BLaER1 treated with 17β-estradiol and CSF1 and Interleukin-3, amounts not matched to agents 10 nM and 100 nM (cell line): ENCODE data around the gene PTDSS2.

Experiments
- H3K27ac ChIP-seq, 11 experiments: shearing (Covaris generic); formaldehyde crosslinking; 2 replicates each; pipeline ENCODE4 v1.8.1; 2022
- H3K27me3 ChIP-seq, 11 experiments: shearing (Covaris generic); formaldehyde crosslinking; 2 replicates each; pipeline ENCODE4 v1.8.1; 2022
- H3K36me3 ChIP-seq, 11 experiments: shearing (Covaris generic); formaldehyde crosslinking; 2 replicates each; pipeline ENCODE4 v1.8.1; 2022
- H3K4me1 ChIP-seq, 10 experiments: shearing (Covaris generic); formaldehyde crosslinking; 2 replicates each; pipeline ENCODE4 v1.8.1; 2022
- H3K4me2 ChIP-seq, 11 experiments: shearing (Covaris generic); formaldehyde crosslinking; 2 replicates each; pipeline ENCODE4 v1.8.1; 2022
- H3K4me3 ChIP-seq, 10 experiments: shearing (Covaris generic); formaldehyde crosslinking; 2 replicates each; pipeline ENCODE4 v1.8.1; 2022
- H3K9ac ChIP-seq, 11 experiments: shearing (Covaris generic); formaldehyde crosslinking; 2 replicates each; pipeline ENCODE4 v1.8.1; 2022
- H3K9me3 ChIP-seq, 11 experiments: shearing (Covaris generic); formaldehyde crosslinking; replicated peaks in 1 of 11; 2 replicates each; pipeline ENCODE4 v1.8.1; 2022
- H4K20me1 ChIP-seq, 11 experiments: shearing (Covaris generic); formaldehyde crosslinking; 2 replicates each; pipeline ENCODE4 v1.8.1; 2022
- Cebpa-rat ChIP-seq, 11 experiments: shearing (Covaris generic); IDR thresholded peaks; 2 replicates each; pipeline ENCODE4 v1.8.1; 2022

Gene PTDSS2

DNA sequence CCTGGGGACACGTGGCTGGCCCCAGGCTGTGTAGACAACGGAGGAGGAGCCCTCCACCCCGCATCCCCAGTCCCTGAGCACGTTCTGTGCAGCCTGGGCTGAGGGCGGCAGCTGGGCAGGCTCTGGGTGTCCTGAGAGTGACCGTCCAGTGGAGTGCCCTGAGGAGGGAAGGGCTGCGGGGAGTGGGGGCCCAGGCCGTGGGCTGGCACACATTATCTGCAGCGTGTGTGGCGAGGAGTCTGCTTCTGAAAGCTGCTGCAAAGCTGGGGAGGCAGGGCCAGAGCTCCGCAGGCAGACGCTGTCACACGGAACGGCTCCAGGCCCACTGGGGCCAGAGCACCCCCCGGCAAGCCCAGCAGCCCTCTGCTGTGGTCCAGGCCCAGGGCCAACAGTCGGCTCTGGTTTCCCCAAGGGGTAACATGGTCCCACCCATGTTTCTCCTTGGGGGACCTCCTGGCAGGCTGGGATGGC, 7.4 kb upstream of the PTDSS2 start:
- Histone ChIP-seq H3K4me3 (no peak overlapping the region), H4K20me1 (no peaks in the 10 kb centered on the region), H3K27ac (peak overlapping the region in 3 of 11 experiments; percentile 43 to 51 (median 47); a peak in 3 of 22 replicates), H3K27me3 (peaks cover 0 to 7% (median 0%) of the 10 kb centered on the region in 11 experiments; a peak in 4 of 22 replicates), H3K36me3 (no peaks in the 10 kb centered on the region), H3K9me3 (no peaks in the 10 kb centered on the region), H3K4me2 (peak overlapping the region in 9 of 11 experiments; percentile 13 to 96 (median 73); a peak in 17 of 22 replicates), H3K4me1 (peaks cover 23 to 48% (median 40%) of the 10 kb centered on the region in 10 experiments), H3K9ac (peak overlapping the region in 5 of 11 experiments; percentile 36 to 65 (median 49); a peak in 6 of 22 replicates)
- no peak for TF ChIP-seq Cebpa-rat (IDR thresholded peaks at IDR 0.05)

DNA sequence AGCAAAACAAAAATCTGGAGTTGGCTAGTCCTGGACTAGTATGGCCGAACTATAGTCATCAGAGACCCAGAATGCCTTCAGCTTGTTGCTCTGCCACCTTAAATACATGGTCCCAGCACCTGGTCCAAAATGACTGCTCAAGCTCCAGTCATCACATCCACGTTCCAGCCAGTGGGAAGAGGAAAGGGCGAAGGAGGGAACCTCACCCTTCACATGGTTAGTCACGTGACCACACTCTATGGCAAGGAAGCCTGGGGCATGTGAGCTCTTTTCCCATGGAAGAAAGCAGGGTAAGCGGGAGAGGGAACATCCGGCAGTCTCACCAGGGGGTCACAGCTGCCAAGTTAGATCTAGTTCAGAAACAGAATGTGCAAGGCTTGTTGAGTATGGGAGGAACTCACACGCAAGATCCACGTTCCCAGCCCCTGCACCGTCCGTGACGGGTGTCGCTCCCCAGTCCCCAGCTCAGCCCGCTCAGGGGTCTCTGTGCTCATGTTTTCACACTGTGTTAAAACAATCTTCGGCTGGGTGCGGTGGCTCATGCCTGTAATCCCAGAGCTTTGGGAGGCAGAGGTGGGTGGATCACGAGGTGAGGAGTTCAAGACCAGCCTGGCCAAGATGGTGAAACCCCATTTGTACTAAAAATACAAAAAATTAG, 6.4 kb upstream of the PTDSS2 start:
- Histone ChIP-seq H3K9me3 (no peaks in the 10 kb centered on the region), H3K27ac (no peak overlapping the region), H3K4me2 (peak overlapping the region in 7 of 11 experiments; percentile 4 to 93 (median 41); a peak in 7 of 22 replicates), H4K20me1 (no peaks in the 10 kb centered on the region), H3K4me3 (no peak overlapping the region), H3K27me3 (peaks cover 0 to 7% (median 0%) of the 10 kb centered on the region in 11 experiments; a peak in 4 of 22 replicates), H3K4me1 (peaks cover 24 to 46% (median 40%) of the 10 kb centered on the region in 10 experiments), H3K36me3 (no peaks in the 10 kb centered on the region), H3K9ac (no peak overlapping the region)
- no peak for TF ChIP-seq Cebpa-rat (IDR thresholded peaks at IDR 0.05)

DNA sequence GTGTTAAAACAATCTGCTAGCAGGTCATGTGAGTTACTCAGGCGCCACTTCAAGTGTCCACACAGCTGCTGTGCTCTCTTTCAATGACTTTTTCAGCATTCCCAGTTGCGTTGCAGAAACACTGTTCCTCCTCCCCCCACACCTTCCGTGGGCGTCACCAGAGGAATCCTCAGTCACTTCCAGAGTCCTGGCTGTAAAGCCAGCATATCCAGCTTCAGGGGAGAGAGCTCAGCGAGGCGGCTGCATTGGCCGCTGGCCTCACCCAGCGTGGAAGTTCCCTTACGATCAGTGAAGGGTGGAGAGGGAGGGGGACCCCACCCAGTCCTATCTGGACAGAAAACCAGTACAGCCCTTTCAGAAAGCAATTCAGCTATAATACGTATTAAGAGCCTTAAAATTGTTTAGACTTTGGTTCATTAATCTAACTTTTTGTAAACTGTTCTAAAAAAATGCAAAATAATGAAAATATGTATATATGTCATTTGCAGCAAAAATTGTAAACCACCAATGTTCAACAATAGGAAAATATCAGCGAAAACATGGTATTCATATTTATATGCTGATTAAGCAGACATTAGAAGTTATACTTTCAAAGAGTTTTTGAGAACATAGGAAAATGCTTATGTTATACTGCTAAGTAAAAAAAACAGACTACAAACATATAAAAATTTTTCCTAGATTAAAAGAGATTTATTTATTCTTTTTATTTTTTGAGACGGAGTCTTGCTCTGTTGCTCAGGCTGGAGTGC, 5.5 kb upstream of the PTDSS2 start:
- no peak for TF ChIP-seq Cebpa-rat (IDR thresholded peaks at IDR 0.05)
- Histone ChIP-seq H3K27me3 (peaks cover 0 to 7% (median 0%) of the 10 kb centered on the region in 11 experiments; a peak in 4 of 22 replicates), H3K36me3 (no peaks in the 10 kb centered on the region), H4K20me1 (no peaks in the 10 kb centered on the region), H3K4me2 (peak overlapping the region in 6 of 11 experiments; percentile 4 to 55 (median 30); a peak in 5 of 22 replicates), H3K4me3 (no peak overlapping the region), H3K9me3 (no peaks in the 10 kb centered on the region), H3K4me1 (peaks cover 33 to 55% (median 47%) of the 10 kb centered on the region in 10 experiments), H3K27ac (no peak overlapping the region), H3K9ac (no peak overlapping the region; a peak in 1 of 22 replicates)

DNA sequence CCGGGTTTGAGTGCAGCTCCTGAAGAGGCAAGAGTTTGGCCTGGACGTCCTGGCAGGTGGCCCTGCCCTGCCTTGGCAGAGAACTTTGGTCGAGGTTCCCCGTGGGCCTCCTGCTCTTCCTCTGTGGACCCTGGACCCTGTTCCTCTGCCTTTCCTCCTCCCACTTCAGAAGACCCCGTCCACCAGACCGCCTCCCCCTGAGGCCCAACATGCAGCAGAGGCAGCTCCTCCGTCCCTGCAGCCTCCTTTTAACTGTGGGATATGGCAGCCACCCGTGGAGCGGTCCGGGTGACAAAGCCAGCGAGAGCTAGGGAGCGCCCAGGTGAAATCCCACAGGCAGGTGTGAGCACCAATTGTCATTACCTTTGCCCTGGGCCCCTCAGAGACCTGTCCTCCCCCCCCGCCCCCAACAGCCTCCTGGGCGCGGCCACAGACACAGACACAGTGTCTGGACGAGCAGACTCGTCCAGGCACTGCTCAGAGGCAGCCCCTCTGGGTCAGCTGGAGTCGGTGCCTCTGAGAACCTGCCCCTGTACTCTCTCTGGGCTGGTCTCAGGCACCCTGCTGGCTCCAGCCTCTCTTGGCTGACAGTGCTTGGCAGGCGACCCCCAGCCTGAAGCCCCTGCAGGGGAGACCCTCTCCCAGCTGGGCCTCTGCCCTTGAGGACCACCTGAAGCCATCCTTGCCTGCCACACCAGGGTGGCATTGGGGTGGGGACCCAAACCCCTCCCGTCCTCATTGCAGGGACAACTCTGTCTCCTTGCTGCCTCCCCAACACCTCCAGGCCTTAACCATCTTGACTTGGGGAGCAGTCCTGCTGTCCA, 4.1 kb upstream of the PTDSS2 start:
- H3K9ac ChIP-seq = 0 out of 22 replicates have a peak overlapping the region, but pooled peaks of 1 of the 11 experiments have one; percentile 18
- H3K4me3 ChIP-seq = no peak overlapping the region
- no peak for TF ChIP-seq Cebpa-rat (IDR thresholded peaks at IDR 0.05)
- no peak overlapping the region for H3K27ac ChIP-seq
- peaks cover 34 to 52% (median 45%) of the 10 kb centered on the region in 10 experiments for H3K4me1 ChIP-seq
- no peak overlapping the region for H3K4me2 ChIP-seq
- peaks cover 0 to 7% (median under 1%) of the 10 kb centered on the region in 11 experiments; a peak in 15 of 22 replicates for H4K20me1 ChIP-seq
- H3K36me3 ChIP-seq = no peaks in the 10 kb centered on the region
- H3K27me3 ChIP-seq = peaks cover 0 to 7% (median 0%) of the 10 kb centered on the region in 11 experiments; a peak in 4 of 22 replicates
- H3K9me3 ChIP-seq = no peaks in the 10 kb centered on the region

- Histone ChIP-seq H3K9me3 (no peaks in the 10 kb centered on the region), H3K4me2 (no peak overlapping the region), H3K4me1 (peaks cover 34 to 52% (median 45%) of the 10 kb centered on the region in 10 experiments), H3K27ac (no peak overlapping the region), H3K36me3 (peaks cover 0 to 6% (median under 1%) of the 10 kb centered on the region in 11 experiments; a peak in 4 of 22 replicates), H3K4me3 (no peak overlapping the region), H3K27me3 (peaks cover 0 to 7% (median 0%) of the 10 kb centered on the region in 11 experiments; a peak in 4 of 22 replicates), H4K20me1 (peaks cover 7 to 16% (median 10%) of the 10 kb centered on the region in 11 experiments; a peak in 20 of 22 replicates), H3K9ac (0 out of 22 replicates have a peak overlapping the region, but pooled peaks of 1 of the 11 experiments have one; percentile 18)
- TF ChIP-seq Cebpa-rat (IDR thresholded peaks at IDR 0.05) = no peak
Measured at GRCh38 chr11:446891-447290, 3.2 kb upstream of the PTDSS2 start.

DNA sequence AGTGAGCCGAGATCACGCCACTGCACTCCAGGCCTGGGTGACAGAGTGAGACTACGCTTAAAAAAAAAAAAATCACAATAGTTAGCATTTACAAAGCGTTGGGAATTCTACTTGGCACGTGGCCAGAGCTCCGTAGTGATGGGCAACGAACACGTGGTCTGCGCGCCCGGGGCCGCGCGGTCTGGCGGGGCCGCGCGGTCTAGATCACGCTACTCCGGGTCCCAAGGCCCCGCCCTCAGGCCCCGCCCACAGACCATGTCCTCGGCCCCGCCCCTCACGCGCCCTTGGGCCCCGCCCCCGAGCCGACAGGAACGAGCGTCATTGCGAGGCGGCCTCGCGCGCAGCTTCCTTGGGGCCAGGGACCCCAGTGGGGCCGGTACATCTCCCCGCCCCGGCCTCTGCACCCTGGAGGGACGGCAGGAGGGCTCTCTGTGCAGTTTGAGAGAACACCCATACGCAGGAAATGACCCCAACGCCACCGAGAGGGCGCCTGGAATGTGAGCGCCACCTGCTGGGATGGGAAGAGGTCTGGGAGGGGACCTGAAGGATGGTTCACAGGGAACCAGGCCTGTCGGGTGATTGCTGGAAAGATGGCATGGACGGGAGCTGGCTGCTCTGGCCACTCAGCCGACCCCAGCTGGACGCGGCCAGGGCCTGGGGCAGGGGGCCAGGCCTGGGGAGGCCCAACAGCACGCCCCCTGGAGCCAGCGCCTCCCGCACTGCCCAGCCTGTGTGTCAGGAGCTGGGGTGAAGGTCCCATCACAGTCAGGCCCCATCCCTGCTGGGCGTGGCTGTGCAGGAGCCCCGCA, 2.0 kb upstream of the PTDSS2 start:
- Histone ChIP-seq H4K20me1 (peaks cover 12 to 28% (median 22%) of the 10 kb centered on the region in 11 experiments; a peak in 20 of 22 replicates), H3K9ac (peak overlapping the region; percentile 83 to 94 (median 88)), H3K4me2 (peak overlapping the region; percentile 86 to 99 (median 97)), H3K27ac (peak overlapping the region; percentile 55 to 87 (median 80)), H3K9me3 (no peaks in the 10 kb centered on the region), H3K36me3 (peaks cover 11 to 18% (median 13%) of the 10 kb centered on the region in 11 experiments), H3K27me3 (peaks cover 0 to under 1% (median 0%) of the 10 kb centered on the region in 11 experiments; a peak in 1 of 22 replicates), H3K4me3 (peak overlapping the region; percentile 59 to 99 (median 96)), H3K4me1 (peaks cover 37 to 49% (median 43%) of the 10 kb centered on the region in 10 experiments)
- no peak for TF ChIP-seq Cebpa-rat (IDR thresholded peaks at IDR 0.05)

- TF ChIP-seq Cebpa-rat (IDR thresholded peaks at IDR 0.05) = no peak
- H3K9ac ChIP-seq = peak overlapping the region; percentile 83 to 94 (median 88)
- no peaks in the 10 kb centered on the region for H3K27me3 ChIP-seq
- peak overlapping the region; percentile 90 to 100 (median 97) for H3K4me2 ChIP-seq
- peak overlapping the region; percentile 89 to 99 (median 98) for H3K4me3 ChIP-seq
- peaks cover 24 to 39% (median 31%) of the 10 kb centered on the region in 10 experiments for H3K4me1 ChIP-seq
- peaks cover 16 to 56% (median 50%) of the 10 kb centered on the region in 11 experiments; a peak in 21 of 22 replicates for H4K20me1 ChIP-seq
- H3K36me3 ChIP-seq = peaks cover 29 to 47% (median 37%) of the 10 kb centered on the region in 11 experiments
- H3K27ac ChIP-seq = peak overlapping the region; percentile 74 to 87 (median 80)
- no peaks in the 10 kb centered on the region for H3K9me3 ChIP-seq
Measured at GRCh38 chr11:450809-451451, 851 bp downstream of the PTDSS2 start.
